NCI-H1105 (cell line): ENCODE data around the gene IKZF2.
"Not testable (repeated sequence)": the region's sequence is repeated elsewhere in the genome, so short reads cannot be mapped to it uniquely, and the experiment has no call there.

ENCODE experiments used
- DNase-seq: peaks from one replicate; lab custom pipeline; 2025; lab: John Stamatoyannopoulos, UW

Gene IKZF2

GRCh38 chr2:213036836-213037235 is 114.6 kb downstream of the IKZF2 start:
- no peak for DNase-seq

GRCh38 chr2:213034585-213034984 is 116.8 kb downstream of the IKZF2 start:
- no peak for DNase-seq

- DNase-seq, result no peak
Observed at GRCh38 chr2:213032607-213033006, 118.8 kb downstream of the IKZF2 start.

- no peak for DNase-seq
Observed at GRCh38 chr2:213022987-213023386, 128.4 kb downstream of the IKZF2 start.

GRCh38 chr2:213021971-213022899 is 129.2 kb downstream of the IKZF2 start:
- no peak for DNase-seq

- DNase-seq, result not testable (repeated sequence)
Observed at GRCh38 chr2:213020913-213021312, 130.5 kb downstream of the IKZF2 start.

- DNase-seq, result no peak
Observed at GRCh38 chr2:213020268-213020667, 131.1 kb downstream of the IKZF2 start.

- no peak for DNase-seq
Observed at GRCh38 chr2:213019368-213019767, 132.0 kb downstream of the IKZF2 start.

GRCh38 chr2:213018340-213018901 is 133.0 kb downstream of the IKZF2 start:
- DNase-seq, result no peak

- DNase-seq, result no peak
Observed at GRCh38 chr2:213017404-213017803, 134.0 kb downstream of the IKZF2 start.

- no peak for DNase-seq
Observed at GRCh38 chr2:213016984-213017351, 134.4 kb downstream of the IKZF2 start.

GRCh38 chr2:213016166-213016983 is 135.0 kb downstream of the IKZF2 start:
- no peak for DNase-seq

- no peak for DNase-seq
Observed at GRCh38 chr2:213015387-213016165, 135.8 kb downstream of the IKZF2 start.

- no peak for DNase-seq
Observed at GRCh38 chr2:213013979-213014378, 137.4 kb downstream of the IKZF2 start.

GRCh38 chr2:213011505-213011904 is 139.9 kb downstream of the IKZF2 start:
- DNase-seq, result no peak

- DNase-seq, result no peak
Observed at GRCh38 chr2:213010106-213010779, 141.2 kb downstream of the IKZF2 start.

- DNase-seq, result no peak
Observed at GRCh38 chr2:213007290-213007838, 144.0 kb downstream of the IKZF2 start.

GRCh38 chr2:213004197-213004821 is 147.1 kb downstream of the IKZF2 start:
- DNase-seq, result no peak

GRCh38 chr2:213002383-213002782 is 149.0 kb downstream of the IKZF2 start:
- DNase-seq, result no peak

GRCh38 chr2:213001297-213001910 is 150.0 kb downstream of the IKZF2 start:
- DNase-seq, result no peak
